Stimulated activated naive B cell treated with anti-CD40 and anti-IgM and Interleukin-4, amounts not matched to agents 10 μg/mL and 1 μg/mL and 100 μg/mL, for 72 hours (primary cell): ENCODE results near the gene DOCK3.
"Not testable (repeated sequence)": the region's sequence is repeated elsewhere in the genome, so short reads cannot be mapped to it uniquely, and the experiment has no call there.

Experiments
- ATAC-seq, 2 donors: fragments of 150-1000 bp; cut with Tn5 transposase; replicated peaks; 2 replicates each; pipeline ENCODE4 v1.10.0; 2021; ENCODE audit warnings: moderate library complexity in 1 of 2
- DNase-seq: peaks from one replicate; pipeline ENCODE4 v3.0.0; 2021
- H3K27ac Mint-ChIP-seq: one replicate; pipeline ENCODE4 v1.8.0; 2022; ENCODE audit warnings: mild to moderate bottlenecking, mixed read lengths
- H3K27me3 Mint-ChIP-seq, 2 donors: one replicate each; pipeline ENCODE4 v1.8.0; 2022; ENCODE audit warnings: mixed read lengths in 2 of 2
- H3K36me3 Mint-ChIP-seq, 2 donors: one replicate each; pipeline ENCODE4 v1.8.0; 2022; ENCODE audit warnings: mixed read lengths in 2 of 2, mild to moderate bottlenecking in 1 of 2
- H3K4me1 Mint-ChIP-seq, 2 donors: one replicate each; pipeline ENCODE4 v1.8.0; 2022; ENCODE audit warnings: mixed read lengths in 2 of 2, mild to moderate bottlenecking in 1 of 2
- H3K4me3 Mint-ChIP-seq, 2 donors: one replicate each; pipeline ENCODE4 v1.8.0; 2022; ENCODE audit warnings: mild to moderate bottlenecking in 2 of 2, mixed read lengths in 2 of 2, moderate library complexity in 1 of 2
- H3K9me3 Mint-ChIP-seq, 2 donors: one replicate each; pipeline ENCODE4 v1.8.0; 2022; ENCODE audit warnings: mixed read lengths in 2 of 2, mild to moderate bottlenecking in 1 of 2

The DOCK3 gene

DNA sequence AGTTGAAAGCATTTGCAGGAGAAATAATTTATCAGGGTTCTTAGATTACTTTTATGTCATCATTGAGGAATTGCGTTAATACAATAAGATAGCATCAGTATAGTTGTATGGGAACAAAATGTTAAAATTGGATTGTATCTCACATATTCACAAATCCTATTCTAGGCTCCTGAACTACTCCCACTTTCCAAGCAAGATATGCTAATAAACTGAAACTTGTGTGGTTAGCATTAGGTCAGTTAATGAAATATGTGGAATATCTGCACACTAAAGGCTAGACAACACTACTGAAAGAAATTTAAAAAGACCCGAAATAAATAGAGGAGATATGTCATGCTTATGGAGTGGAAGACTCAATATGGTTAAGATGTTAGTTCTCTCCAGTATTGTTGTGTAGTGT, 272.7 kb downstream of the DOCK3 start:
- ATAC-seq: no peak
- Mint-ChIP-seq H3K9me3 (no peaks in the 10 kb centered on the region), H3K27ac (no peak overlapping the region)

DNA sequence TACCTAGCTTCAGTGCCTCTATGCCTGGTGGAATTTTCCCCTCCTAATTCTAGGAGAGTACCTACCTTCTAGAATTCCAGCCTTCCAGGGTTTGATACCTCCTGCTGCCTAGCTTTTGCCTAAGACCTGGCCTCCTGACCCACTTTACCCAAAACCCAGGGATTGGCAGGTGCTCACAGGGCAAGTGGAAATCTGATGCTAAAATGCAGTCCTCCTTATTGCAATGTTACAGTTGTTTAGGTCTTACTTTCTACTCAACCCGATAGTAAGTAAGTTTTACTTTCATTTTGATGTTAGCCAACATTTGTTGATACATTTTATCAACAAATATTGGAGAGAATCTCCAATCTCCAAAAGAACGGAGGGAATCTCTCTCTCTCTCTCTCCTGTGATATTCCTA, 275.9 kb downstream of the DOCK3 start:
- Mint-ChIP-seq H3K9me3 (peaks cover 0 to 2% of the 10 kb centered on the region in 2 donors), H3K27ac (peak overlapping the region; percentile 54), H3K27me3 (peaks cover 0 to 10% of the 10 kb centered on the region in 2 donors), H3K36me3 (no peaks in the 10 kb centered on the region), H3K4me1 (peaks cover 9 to 13% of the 10 kb centered on the region in 2 donors), H3K4me3 (peak overlapping the region; percentile 66 to 72)
- ATAC-seq (no peak), DNase-seq (no peak)

More for the DNA sequence above, 272.7 kb downstream of the DOCK3 start:
- no peak overlapping the region for H3K4me3 Mint-ChIP-seq
- DNase-seq: no peak
- H3K4me1 Mint-ChIP-seq: peaks cover 9 to 13% of the 10 kb centered on the region in 2 donors
- peaks cover 0 to 6% of the 10 kb centered on the region in 2 donors for H3K27me3 Mint-ChIP-seq
- H3K36me3 Mint-ChIP-seq: no peaks in the 10 kb centered on the region

DNA sequence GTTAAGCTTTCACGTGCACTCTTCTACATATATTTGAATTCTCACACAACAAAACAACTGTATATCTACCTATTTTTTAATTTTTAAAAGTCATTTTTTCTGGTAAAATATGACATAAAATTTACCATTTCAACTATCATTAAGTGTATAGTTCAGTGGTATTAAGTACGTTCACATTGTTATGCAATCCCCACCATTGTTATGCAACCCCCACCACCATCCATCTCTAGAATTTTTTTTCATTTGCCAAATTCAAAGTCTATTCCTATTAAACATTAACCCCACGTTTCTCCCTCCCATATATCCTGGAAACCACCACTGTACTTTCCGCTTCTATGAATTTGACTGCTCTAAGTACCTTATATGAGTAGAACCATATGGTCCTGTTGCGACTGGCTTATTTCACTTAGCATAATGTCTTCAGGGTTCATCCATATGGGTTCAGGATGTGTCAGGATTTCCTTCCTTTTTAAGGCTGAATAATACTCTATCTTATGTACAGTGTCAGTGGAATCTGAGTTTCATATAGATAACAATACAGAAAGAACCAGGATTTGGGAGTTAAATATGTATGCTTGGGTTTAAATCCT, 279.2 kb downstream of the DOCK3 start:
- no peak for ATAC-seq
- Mint-ChIP-seq H3K4me1 (peaks cover 9 to 13% of the 10 kb centered on the region in 2 donors), H3K36me3 (no peaks in the 10 kb centered on the region)

DNA sequence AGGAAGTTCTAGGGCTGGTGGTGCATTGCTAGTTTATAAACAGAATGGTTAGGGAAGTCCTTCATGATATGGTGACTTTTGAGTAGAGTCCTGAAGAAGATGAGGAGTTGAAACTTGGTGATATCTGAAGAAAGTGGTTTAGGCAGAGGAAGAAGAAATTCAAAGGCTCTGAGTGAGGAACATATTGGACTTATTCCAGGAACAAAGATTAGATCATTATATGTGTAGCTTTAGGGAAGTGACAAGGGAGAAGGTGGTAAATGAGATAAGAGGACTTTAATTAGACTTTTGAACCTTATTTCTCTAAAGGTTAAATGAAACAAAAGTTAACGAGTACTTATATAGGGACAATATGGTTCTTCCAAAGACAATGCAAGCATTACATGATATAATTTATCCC, 286.7 kb downstream of the DOCK3 start:
- H3K36me3 Mint-ChIP-seq: no peaks in the 10 kb centered on the region
- ATAC-seq (no peak), DNase-seq (no peak)

More for the DNA sequence above, 279.2 kb downstream of the DOCK3 start:
- Mint-ChIP-seq H3K27ac (no peak overlapping the region), H3K27me3 (peaks cover 6 to 11% of the 10 kb centered on the region in 2 donors), H3K9me3 (peaks cover 0 to 2% of the 10 kb centered on the region in 2 donors), H3K4me3 (no peak overlapping the region)
- DNase-seq: no peak

DNA sequence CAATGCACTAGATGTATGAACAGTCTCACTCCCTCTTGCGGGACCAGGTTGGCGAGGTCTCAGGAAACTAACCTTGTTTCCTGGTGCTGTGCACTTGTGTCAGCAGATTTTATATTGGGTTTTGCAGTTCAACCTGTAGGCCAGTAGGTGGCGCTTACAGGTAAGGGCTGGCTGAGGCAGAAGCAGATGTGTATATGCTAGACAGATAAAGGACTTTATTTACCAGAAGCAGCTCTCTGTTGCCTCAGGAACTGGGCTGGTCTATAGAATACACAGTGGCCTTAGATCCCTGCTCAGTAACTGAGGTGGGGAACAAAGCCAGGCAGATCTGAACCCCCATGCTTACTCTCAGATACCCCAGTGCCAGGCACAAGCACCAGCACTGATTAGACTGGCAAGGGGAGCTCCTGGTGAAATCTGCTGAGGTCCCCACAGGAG, 296.8 kb downstream of the DOCK3 start:
- DNase-seq: peak; percentile 19
- no peak overlapping the region for H3K4me3 Mint-ChIP-seq

More for the DNA sequence above, 286.7 kb downstream of the DOCK3 start:
- H3K9me3 Mint-ChIP-seq: no peaks in the 10 kb centered on the region
- no peaks in the 10 kb centered on the region for H3K4me1 Mint-ChIP-seq
- no peak overlapping the region for H3K27ac Mint-ChIP-seq
- H3K4me3 Mint-ChIP-seq: no peak overlapping the region
- H3K27me3 Mint-ChIP-seq: peaks cover 0 to 18% of the 10 kb centered on the region in 2 donors

DNA sequence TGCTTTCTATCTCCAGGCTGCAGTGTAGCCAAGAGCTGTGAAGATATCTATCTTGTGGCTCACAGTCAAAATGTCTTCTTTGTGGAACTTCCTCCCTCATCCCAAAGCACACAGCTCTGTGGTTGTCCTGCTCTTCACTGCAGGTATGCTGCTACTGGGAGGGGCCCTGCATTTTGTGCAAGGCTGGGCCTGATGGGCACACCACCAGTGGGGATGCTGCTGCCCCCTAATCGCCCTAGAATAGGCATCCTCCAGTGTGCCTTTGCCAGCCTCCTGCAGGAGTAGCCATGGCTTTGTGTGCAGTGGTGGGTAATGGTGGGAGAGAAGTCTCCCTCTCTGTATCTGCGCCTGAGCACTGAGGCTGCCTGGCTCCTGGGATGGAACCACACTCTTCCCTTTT, 297.3 kb downstream of the DOCK3 start:
- no peak overlapping the region for H3K27ac Mint-ChIP-seq
- no peak overlapping the region for H3K4me3 Mint-ChIP-seq
- ATAC-seq: peak; percentile 10 to 22

More for the DNA sequence above, 296.8 kb downstream of the DOCK3 start:
- Mint-ChIP-seq H3K4me1 (no peaks in the 10 kb centered on the region), H3K27me3 (peaks cover 0 to 3% of the 10 kb centered on the region in 2 donors), H3K9me3 (peaks cover 0 to 3% of the 10 kb centered on the region in 2 donors), H3K36me3 (no peaks in the 10 kb centered on the region), H3K27ac (no peak overlapping the region)
- ATAC-seq: peak; percentile 84 to 91

DNA sequence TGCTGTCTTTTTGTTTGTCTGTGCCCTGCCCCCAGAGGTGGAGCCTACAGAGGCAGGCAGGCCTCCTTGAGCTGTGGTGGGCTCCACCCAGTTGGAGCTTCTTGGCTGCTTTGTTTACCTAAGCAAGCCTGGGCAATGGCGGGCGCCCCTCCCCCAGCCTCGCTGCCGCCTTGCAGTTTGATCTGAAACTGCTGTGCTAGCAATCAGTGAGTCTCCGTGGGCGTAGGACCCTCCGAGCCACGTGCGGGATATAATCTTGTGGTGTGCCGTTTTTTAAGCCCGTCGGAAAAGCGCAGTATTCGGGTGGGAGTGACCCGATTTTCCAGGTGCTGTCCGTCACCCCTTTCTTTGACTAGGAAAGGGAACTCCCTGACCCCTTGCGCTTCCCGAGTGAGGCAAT, 303.9 kb downstream of the DOCK3 start:
- not testable (repeated sequence) for H3K36me3 Mint-ChIP-seq, DNase-seq, H3K4me1 Mint-ChIP-seq, H3K9me3 Mint-ChIP-seq, H3K27ac Mint-ChIP-seq, ATAC-seq, H3K4me3 Mint-ChIP-seq
- H3K27me3 Mint-ChIP-seq: peaks cover 20 to 24% of the 10 kb centered on the region in 2 donors

More for the DNA sequence above, 297.3 kb downstream of the DOCK3 start:
- H3K9me3 Mint-ChIP-seq: peaks cover 0 to 3% of the 10 kb centered on the region in 2 donors
- H3K4me1 Mint-ChIP-seq: no peaks in the 10 kb centered on the region
- peaks cover 0 to 3% of the 10 kb centered on the region in 2 donors for H3K27me3 Mint-ChIP-seq
- H3K36me3 Mint-ChIP-seq: no peaks in the 10 kb centered on the region
- DNase-seq: no peak

DNA sequence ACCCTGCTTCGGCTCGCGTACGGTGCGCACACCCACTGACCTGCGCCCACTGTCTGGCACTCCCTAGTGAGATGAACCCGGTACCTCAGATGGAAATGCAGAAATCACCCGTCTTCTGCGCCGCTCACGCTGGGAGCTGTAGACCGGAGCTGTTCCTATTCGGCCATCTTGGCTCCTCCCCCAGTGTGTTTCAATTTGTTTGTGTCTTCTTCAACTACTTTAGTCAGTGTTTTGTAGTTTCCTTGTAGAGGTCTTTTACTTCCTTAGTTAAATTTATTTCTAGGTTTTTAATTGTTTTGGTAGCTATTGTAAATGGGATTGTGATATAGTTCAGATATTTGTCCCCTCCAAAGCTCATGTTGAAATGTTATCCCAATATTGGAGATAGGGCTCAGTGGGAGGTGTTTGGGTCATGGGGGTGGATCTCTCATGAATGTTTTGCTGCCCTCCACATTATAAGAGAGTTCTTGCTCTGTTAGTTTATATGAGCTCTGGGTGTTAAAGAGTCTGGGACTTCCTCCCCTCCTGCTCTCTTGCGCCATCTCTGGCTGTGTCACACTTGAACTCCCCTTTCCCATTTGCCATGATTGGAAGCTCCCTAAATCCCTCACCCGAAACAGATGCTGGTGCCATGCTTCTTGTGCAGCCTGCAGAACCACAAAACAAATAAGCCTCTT, 304.4 kb downstream of the DOCK3 start:
- ATAC-seq (no peak), DNase-seq (no peak)
- no peaks in the 10 kb centered on the region for H3K4me1 Mint-ChIP-seq
- no peak overlapping the region for H3K4me3 Mint-ChIP-seq
- peaks cover 1 to 3% of the 10 kb centered on the region in 2 donors for H3K9me3 Mint-ChIP-seq
- peaks cover 25 to 28% of the 10 kb centered on the region in 2 donors for H3K27me3 Mint-ChIP-seq
- no peak overlapping the region for H3K27ac Mint-ChIP-seq
- H3K36me3 Mint-ChIP-seq: no peaks in the 10 kb centered on the region

DNA sequence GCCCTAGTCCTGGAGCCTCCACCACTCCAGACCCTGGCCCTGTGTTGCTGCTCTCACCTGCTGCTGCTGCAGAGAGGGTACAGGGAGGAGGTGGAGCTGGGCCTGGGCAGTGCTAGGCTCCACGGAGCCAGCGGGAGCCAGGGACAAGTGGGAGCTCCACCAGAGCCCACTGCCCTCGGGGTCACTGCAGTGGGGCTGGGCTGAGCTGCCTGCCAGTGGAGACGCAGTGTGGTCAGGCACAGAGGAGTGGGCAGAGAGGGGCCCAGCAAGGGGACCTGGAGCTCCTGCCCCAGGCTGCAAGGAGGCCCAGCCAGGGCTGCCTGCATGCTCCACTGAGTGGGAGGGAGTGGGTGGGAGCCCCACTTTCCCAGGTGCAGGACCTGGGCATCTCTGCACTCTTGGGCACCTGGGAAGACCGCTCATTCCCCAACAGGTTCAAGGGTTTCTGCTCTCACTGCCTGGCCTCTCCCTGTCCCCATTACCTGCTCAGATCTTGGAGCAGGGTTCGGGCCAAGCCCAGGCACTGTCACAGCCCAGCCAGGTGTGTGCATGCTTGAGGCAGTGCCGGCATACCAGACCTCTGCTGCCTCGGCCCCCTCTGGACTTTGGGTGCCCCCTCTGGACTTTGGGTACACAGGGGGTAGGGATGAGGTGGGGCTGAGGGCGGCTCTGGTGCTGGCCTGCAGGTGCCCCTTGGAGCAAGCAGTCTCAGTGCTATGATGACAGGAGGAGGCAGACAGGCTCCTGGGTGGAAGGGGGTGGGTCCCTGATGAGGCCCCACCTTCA, 308.0 kb downstream of the DOCK3 start:
- ATAC-seq: no peak
- Mint-ChIP-seq H3K4me1 (no peaks in the 10 kb centered on the region), H3K27ac (no peak overlapping the region), H3K9me3 (peaks cover 0 to 1% of the 10 kb centered on the region in 2 donors), H3K4me3 (no peak overlapping the region), H3K27me3 (peaks cover 27 to 31% of the 10 kb centered on the region in 2 donors), H3K36me3 (no peaks in the 10 kb centered on the region)
- DNase-seq: no peak

DNA sequence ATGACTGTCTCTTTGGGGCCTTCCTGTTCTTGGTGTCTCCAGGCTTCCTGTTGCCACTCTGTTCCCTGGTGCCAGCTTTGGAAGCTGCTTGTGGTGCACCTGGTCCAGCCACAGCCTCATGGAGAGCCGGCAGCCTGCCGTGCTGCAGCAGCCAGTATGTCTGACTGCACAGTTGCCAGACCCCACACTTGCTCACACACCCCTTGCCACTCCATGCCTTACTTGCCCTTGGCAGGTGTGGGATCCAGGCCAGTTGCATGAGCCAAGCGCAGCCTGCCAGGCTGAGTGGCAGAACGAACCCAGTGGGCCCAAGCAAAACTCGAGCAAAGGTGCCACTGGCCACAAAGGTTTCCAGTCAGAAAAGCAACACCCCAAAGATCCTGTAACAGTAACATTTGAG, 309.2 kb downstream of the DOCK3 start:
- no peak overlapping the region for H3K4me3 Mint-ChIP-seq
- peaks cover 0 to 1% of the 10 kb centered on the region in 2 donors for H3K9me3 Mint-ChIP-seq
- H3K27ac Mint-ChIP-seq: no peak overlapping the region
- H3K36me3 Mint-ChIP-seq: no peaks in the 10 kb centered on the region
- peaks cover 26 to 28% of the 10 kb centered on the region in 2 donors for H3K27me3 Mint-ChIP-seq
- no peak for ATAC-seq
- no peak for DNase-seq
- H3K4me1 Mint-ChIP-seq: no peaks in the 10 kb centered on the region

DNA sequence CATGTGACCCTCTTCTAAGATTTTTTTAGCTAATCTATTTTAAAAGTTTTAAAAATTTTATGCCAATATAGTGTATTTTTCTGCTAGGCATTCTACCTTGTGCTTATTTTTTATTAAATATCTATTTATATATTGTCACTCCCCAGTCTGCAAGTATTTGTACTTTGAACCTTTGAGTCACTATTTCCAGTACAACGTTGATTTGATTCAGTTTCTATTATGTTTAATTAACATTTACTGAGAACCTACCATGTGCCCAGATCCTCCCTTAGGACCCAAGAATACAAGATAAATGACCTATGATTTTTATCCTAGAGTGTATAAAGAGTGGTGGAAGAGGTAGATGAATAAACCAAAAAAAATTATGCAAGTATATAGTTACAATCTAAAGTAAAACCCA, 311.2 kb downstream of the DOCK3 start:
- H3K27ac Mint-ChIP-seq: no peak overlapping the region
- DNase-seq: no peak

DNA sequence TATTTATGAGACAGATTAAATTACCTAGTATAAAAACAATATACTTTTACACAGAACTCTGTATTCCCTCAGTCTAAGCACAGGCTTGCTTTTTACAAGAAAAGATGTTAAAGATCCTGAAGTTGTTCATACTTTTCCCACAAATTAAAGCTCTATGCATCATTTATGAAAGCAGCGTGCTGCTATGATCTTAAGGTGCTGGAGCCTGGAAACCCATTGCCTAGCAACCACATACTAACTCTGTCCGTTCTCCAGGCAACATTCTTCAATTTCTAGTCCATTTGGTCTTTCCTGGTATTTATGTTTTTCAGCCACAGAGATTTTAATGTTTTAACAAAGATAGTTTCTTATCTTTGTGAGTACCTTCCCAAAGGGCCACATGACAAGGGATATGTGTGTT, 312.0 kb downstream of the DOCK3 start:
- Mint-ChIP-seq H3K36me3 (peaks cover 2 to 7% of the 10 kb centered on the region in 2 donors), H3K9me3 (peaks cover 12% of the 10 kb centered on the region in 2 donors), H3K4me1 (no peaks in the 10 kb centered on the region), H3K27me3 (peaks cover 14 to 23% of the 10 kb centered on the region in 2 donors), H3K4me3 (no peak overlapping the region), H3K27ac (no peak overlapping the region)
- DNase-seq (no peak), ATAC-seq (no peak)

More for the DNA sequence above, 311.2 kb downstream of the DOCK3 start:
- peaks cover 2% of the 10 kb centered on the region in 2 donors for H3K36me3 Mint-ChIP-seq
- peaks cover 14 to 19% of the 10 kb centered on the region in 2 donors for H3K27me3 Mint-ChIP-seq
- ATAC-seq: no peak
- H3K4me1 Mint-ChIP-seq: no peaks in the 10 kb centered on the region
- H3K9me3 Mint-ChIP-seq: peaks cover 4 to 5% of the 10 kb centered on the region in 2 donors
- no peak overlapping the region for H3K4me3 Mint-ChIP-seq

DNA sequence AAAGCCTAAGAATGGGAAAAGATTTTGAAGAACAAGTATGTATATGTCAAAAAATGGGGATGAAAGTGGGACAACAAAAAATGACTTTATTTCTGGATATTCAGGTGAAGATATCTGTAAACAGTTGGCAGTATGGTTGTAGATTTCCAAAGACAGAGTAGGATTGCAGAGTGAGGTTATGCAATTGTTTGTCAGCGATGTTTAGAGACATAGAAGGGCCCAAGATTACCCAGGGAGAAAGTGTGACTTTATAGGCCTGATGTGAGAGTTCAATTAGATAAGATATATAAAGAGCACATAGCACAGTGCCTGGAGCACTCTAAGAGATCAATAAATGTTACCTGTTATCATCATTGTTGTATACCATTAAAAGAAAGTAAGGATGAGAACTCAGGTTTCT, 319.8 kb downstream of the DOCK3 start:
- H3K9me3 Mint-ChIP-seq: peaks cover 15 to 19% of the 10 kb centered on the region in 2 donors
- no peak overlapping the region for H3K27ac Mint-ChIP-seq
- peaks cover 5 to 15% of the 10 kb centered on the region in 2 donors for H3K4me1 Mint-ChIP-seq
- peaks cover 1 to 11% of the 10 kb centered on the region in 2 donors for H3K36me3 Mint-ChIP-seq
- DNase-seq (no peak), ATAC-seq (no peak)
- no peak overlapping the region for H3K4me3 Mint-ChIP-seq
- peaks cover 0 to 9% of the 10 kb centered on the region in 2 donors for H3K27me3 Mint-ChIP-seq

DNA sequence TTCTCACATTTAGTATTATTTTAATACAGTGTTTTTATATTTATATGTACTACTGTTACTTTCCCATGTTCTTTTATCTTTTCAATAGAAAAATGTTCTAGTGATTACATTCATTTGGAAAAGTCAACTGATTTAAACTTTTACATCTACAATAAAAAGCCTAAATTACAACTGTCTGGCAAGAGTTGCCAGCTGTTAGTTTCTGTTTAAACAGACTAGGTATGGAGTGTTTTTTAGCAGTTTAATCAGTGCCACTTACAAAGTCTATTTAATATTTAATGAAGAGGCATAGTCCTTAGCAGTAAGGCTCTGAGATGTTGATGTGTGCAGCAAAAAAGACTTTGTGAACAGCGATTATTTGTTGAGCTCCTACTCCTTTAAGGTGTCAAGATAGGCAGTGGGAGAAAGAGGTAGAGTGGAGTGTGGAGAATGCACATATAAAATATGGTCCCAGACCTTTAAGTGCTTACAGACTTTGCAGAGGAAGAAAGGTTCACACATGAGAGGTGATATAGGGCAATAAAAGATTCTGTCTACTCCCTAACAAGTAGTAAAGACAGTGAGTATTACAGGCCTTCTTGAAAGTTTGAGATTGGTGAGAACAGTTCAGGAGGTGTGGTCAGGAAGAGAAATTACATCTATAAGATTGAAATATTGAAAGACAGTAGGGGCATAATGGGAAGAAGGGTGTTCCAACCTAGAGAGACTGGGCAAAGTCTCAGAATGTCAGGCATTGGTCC, 320.5 kb downstream of the DOCK3 start:
- DNase-seq (no peak), ATAC-seq (no peak)

More for the DNA sequence above, 320.5 kb downstream of the DOCK3 start:
- H3K9me3 Mint-ChIP-seq: peaks cover 14 to 19% of the 10 kb centered on the region in 2 donors
- peaks cover 5 to 15% of the 10 kb centered on the region in 2 donors for H3K4me1 Mint-ChIP-seq
- H3K4me3 Mint-ChIP-seq: no peak overlapping the region
- H3K27ac Mint-ChIP-seq: no peak overlapping the region
- H3K36me3 Mint-ChIP-seq: peaks cover 0 to 11% of the 10 kb centered on the region in 2 donors
- H3K27me3 Mint-ChIP-seq: peaks cover 0 to 6% of the 10 kb centered on the region in 2 donors
